Aorta (tissue), 5 donors: ENCODE measurements around the gene SEC14L5. TPM values are rescaled to one million over a fixed set of nuclear protein-coding genes. Genes with fewer than 3 reads are reported as not detected.

Experiments used
- ATAC-seq: fragments of 200-7000 bp; cut with Tn5 transposase; one replicate; pipeline ENCODE4 v1.9.1; 2022; ENCODE audit warnings: moderate library complexity; ENCODE audit not compliant: low FRiP score
- DNase-seq, 2 donors: peaks; one replicate each; pipeline ENCODE4 v3.0.0-alpha.2; 2020
- H3K27ac ChIP-seq, 2 donors: one replicate each; pipeline ENCODE4 v1.5.1; 2013; ENCODE audit warnings: low read length in 2 of 2, mild to moderate bottlenecking in 2 of 2, moderate library complexity in 2 of 2, control low read depth in 1 of 2, inconsistent platforms in 1 of 2, low read depth in 1 of 2
- H3K27me3 ChIP-seq, 2 donors: one replicate each; pipeline ENCODE4 v1.6.1; 2013; ENCODE audit warnings: control low read depth in 1 of 2, low read length in 1 of 2, mild to moderate bottlenecking in 1 of 2, moderate library complexity in 1 of 2; ENCODE audit not compliant: insufficient read depth in 2 of 2, control insufficient read depth in 1 of 2
- H3K36me3 ChIP-seq, 2 donors: one replicate each; pipeline ENCODE4 v1.6.1; 2013; ENCODE audit warnings: control low read depth in 1 of 2, low read length in 1 of 2, mild to moderate bottlenecking in 1 of 2; ENCODE audit not compliant: insufficient read depth in 2 of 2, control insufficient read depth in 1 of 2
- H3K4me1 ChIP-seq, 2 donors: one replicate each; pipeline ENCODE4 v1.6.1; 2013; ENCODE audit warnings: low read length in 2 of 2, control low read depth in 1 of 2, mild to moderate bottlenecking in 1 of 2, moderate library complexity in 1 of 2; ENCODE audit not compliant: insufficient read depth in 2 of 2, control insufficient read depth in 1 of 2
- H3K4me3 ChIP-seq, 2 donors: one replicate each; pipeline ENCODE4 v1.5.1; 2013; ENCODE audit warnings: low read length in 2 of 2, control low read depth in 1 of 2, mild to moderate bottlenecking in 1 of 2
- H3K9me3 ChIP-seq: one replicate; pipeline ENCODE4 v1.6.1; 2013; ENCODE audit warnings: mild to moderate bottlenecking, low read length; ENCODE audit not compliant: control insufficient read depth
- WGBS, 2 donors: extraction: QIAGEN DNeasy Blood & Tissue Kit; methylation state at CpG; one replicate each; pipeline ENCODE4 v1.1.7; 2013; 5-methylcytosine and 5-hydroxymethylcytosine counted together
- intact Hi-C, 2 donors: fragments of 100-400 bp; cut with DNase I; formaldehyde crosslinking; loops; one replicate each; pipeline versions ENCODE4 v1.14.2 to v1.15.0; 2022
- polyA plus RNA-seq, 2 donors: library from polyadenylated mRNA; stranded (reverse); fragments of 200-250 nt; gene quantifications; one replicate each; pipeline ENCODE4 v1.2.3, GENCODE V29; 2013
- total RNA-seq, 2 donors: library from RNA; stranded (reverse); fragmentation: NEBNext Ultra II Directional; extraction: Animal tissue kit (Norgen Biotek cat#: 25700); gene quantifications; one replicate each; pipeline ENCODE4 v1.2.1, GENCODE V29; 2021
- donor health status: healthy with polysubstance abuse.
- donor health status: Bipolar disorder and iron deficiency.
- donor health status: DM: no; HTN: no; CAD: no.
- donor health status: DM: no; HTN: no; CAD: no.
- donor health status: DM: yes; HTN: yes; CAD: no.

SEC14L5 gene
- total and polyA plus RNA-seq, 4 donors = 0.26 to 0.90 (median 0.29) TPM; not detected in 1

DNA sequence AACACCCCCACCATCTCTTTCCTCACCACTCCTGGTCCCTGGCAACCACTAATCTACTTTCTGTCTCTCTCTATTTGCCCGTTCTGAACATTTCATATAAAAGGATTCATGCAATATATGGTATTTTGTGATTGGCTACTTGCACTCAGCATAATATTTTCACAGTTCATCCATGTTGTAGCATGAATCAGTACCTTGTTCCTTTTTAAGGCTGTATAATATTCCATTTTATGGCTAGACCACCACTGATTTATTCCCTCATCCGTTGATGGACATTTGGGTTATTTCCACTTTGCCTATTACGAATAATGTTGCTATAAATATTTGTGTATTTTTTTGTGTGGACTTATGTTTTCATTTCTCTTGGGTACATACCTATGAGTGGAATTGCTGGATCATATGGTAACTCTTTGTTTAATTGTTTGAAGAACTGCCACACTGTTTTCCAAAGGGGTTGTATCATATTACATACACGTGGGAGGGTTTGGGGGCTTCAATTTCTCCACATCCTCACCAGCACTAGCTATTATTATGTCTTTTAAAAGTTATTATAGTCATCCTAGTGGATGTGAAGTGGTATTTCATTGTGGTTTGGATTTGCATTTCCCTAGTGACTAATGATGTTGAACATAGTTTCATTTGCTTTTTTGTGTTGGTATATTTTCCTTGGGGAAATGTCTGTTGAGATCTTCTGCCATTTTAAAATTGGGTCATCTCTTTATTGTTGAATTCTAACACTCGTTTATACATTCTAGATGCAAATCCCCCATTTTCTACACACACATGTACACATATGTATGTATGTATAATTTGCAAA lies 26.3 kb downstream of the SEC14L5 start:
- H3K36me3 ChIP-seq = no peaks in the 10 kb centered on the region
- no peaks in the 10 kb centered on the region for H3K4me1 ChIP-seq
- ATAC-seq = no peak
- peaks cover 4% of the 10 kb centered on the region for H3K9me3 ChIP-seq
- DNase-seq = no peak
- H3K27ac ChIP-seq = no peak overlapping the region
- 71 to 73% methylated on average over 5 of the region's 5 CpGs for WGBS, 2 donors
- intact Hi-C loops = no loop called here
- H3K27me3 ChIP-seq = no peaks in the 10 kb centered on the region
- no peak overlapping the region for H3K4me3 ChIP-seq

DNA sequence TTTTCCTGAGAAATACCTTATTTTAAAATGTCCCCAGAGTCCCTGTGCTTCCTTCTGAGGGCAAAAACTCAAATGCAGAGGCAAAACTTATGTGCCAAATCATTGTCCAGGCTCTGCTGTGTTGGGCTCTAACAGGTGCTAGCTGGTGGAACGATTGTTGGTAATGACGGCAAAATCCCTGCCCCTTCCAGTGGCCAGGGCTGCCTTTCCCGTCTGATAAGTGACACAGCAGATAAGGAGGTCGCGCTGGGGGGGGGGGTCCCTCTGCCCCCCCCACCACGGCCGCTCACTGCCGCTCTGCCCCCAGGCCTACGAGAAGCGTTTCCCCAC lies 29.1 kb downstream of the SEC14L5 start:
- ATAC-seq (no peak), DNase-seq (no peak)
- Histone ChIP-seq H3K4me1 (no peaks in the 10 kb centered on the region), H3K27me3 (peaks cover 0 to 2% of the 10 kb centered on the region in 2 donors), H3K9me3 (peaks cover 4% of the 10 kb centered on the region), H3K27ac (no peak overlapping the region), H3K36me3 (no peaks in the 10 kb centered on the region), H3K4me3 (no peak overlapping the region)
- 5 to 6% methylated on average over 8 to 10 of the region's 10 CpGs for WGBS, 2 donors
- intact Hi-C loops = no loop called here

DNA sequence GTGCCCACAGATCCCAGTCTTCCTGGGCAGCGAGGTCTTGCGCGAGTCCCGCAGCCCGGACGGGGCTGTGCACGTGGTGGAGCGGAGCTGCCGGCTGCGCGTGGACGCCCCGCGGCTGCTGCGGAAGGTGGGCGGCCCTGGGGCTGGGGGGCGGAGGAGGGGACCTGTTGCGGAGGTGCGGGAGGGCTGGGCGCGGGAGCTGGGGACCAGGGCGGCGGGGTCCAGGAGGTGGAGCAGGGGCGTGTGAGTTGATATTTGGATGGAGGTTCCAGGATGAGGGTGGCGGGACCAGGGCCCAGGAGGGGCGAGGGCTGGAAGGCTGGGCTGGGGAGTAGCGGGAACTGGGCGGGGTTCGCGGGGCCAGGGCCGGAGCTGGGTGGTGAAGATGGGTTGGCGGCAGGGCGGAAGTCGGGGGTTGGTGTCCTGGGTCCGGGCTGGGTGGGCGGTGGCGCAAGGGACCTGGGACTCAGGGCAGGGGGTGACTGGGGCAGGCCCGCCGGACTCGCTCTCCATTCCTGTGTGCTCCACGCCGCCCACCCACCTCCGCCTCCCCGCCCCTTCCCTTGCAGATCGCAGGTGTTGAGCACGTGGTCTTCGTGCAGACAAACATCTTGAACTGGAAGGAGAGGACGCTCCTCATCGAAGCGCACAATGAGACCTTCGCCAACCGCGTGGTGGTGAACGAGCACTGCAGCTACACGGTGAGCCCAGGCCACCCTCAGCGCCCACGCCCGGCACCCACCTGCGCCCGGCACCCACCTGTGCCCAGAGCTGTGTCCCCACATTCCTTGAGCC lies 29.6 kb downstream of the SEC14L5 start:
- DNase-seq = peak; percentile 37 to 45
- ATAC-seq = no peak
- Histone ChIP-seq H3K27me3 (peaks cover 0 to 2% of the 10 kb centered on the region in 2 donors), H3K4me3 (no peak overlapping the region), H3K27ac (no peak overlapping the region), H3K9me3 (peaks cover 4% of the 10 kb centered on the region), H3K4me1 (no peaks in the 10 kb centered on the region), H3K36me3 (no peaks in the 10 kb centered on the region)
- intact Hi-C loops = no loop called here
- WGBS, 2 donors = 14% methylated on average over 51 to 60 of the region's 60 CpGs

DNA sequence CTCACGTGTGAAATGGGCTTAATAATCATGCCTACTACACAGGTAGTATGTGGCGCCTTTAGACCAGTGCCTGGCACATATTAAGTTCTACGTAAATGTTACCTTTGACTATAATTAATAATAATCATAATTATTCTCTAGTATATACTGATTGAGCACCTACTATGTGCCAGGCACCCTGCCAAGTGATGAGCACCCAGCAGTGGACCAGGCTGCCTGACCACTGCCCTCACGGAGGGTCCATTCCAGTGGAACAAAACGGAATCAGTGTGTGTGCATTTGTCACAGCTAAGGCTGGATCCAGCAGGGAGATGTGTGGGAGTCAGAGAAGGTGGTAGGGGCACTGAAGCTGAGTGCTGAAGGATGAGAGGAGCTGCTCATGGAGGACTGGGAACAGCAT lies 30.5 kb downstream of the SEC14L5 start:
- no peak overlapping the region for H3K27ac ChIP-seq
- peaks cover 4% of the 10 kb centered on the region for H3K9me3 ChIP-seq
- H3K36me3 ChIP-seq = no peaks in the 10 kb centered on the region
- 88% methylated on average over 5 of the region's 5 CpGs for WGBS, 2 donors
- H3K4me1 ChIP-seq = no peaks in the 10 kb centered on the region
- DNase-seq (peak; percentile 11 to 29), ATAC-seq (no peak)
- H3K4me3 ChIP-seq = no peak overlapping the region
- H3K27me3 ChIP-seq = peaks cover 0 to 2% of the 10 kb centered on the region in 2 donors
- intact Hi-C loops = no loop called here

- Histone ChIP-seq H3K27ac (no peak overlapping the region), H3K4me3 (no peak overlapping the region), H3K4me1 (no peaks in the 10 kb centered on the region), H3K36me3 (no peaks in the 10 kb centered on the region), H3K27me3 (peaks cover 0 to 2% of the 10 kb centered on the region in 2 donors), H3K9me3 (peaks cover 4% of the 10 kb centered on the region)
- DNase-seq (peak; percentile 6 to 12), ATAC-seq (no peak)
- intact Hi-C loops = no loop called here
- 79 to 82% methylated on average over 9 of the region's 9 CpGs for WGBS, 2 donors
Measured at GRCh38 chr16:4989391-4990006, 31.4 kb downstream of the SEC14L5 start.

- Histone ChIP-seq H3K27ac (no peak overlapping the region), H3K9me3 (peaks cover 4% of the 10 kb centered on the region), H3K4me1 (no peaks in the 10 kb centered on the region), H3K36me3 (no peaks in the 10 kb centered on the region), H3K27me3 (peaks cover 0 to 2% of the 10 kb centered on the region in 2 donors), H3K4me3 (no peak overlapping the region)
- DNase-seq = peak in 1 of 2 donors; percentile 24
- 83 to 85% methylated on average over 8 of the region's 8 CpGs for WGBS, 2 donors
- ATAC-seq = no peak
- intact Hi-C loops = no loop called here
Measured at GRCh38 chr16:4990415-4990814, 32.3 kb downstream of the SEC14L5 start.

GRCh38 chr16:4991754-4992153 lies 33.6 kb downstream of the SEC14L5 start:
- H3K36me3 ChIP-seq = no peaks in the 10 kb centered on the region
- no peaks in the 10 kb centered on the region for H3K4me1 ChIP-seq
- 88% methylated on average over 14 of the region's 14 CpGs for WGBS, 2 donors
- peaks cover 4% of the 10 kb centered on the region for H3K9me3 ChIP-seq
- intact Hi-C loops = no loop called here
- no peak overlapping the region for H3K4me3 ChIP-seq
- no peak overlapping the region for H3K27ac ChIP-seq
- ATAC-seq (no peak), DNase-seq (peak; percentile 21 to 50)
- peaks cover 0 to 2% of the 10 kb centered on the region in 2 donors for H3K27me3 ChIP-seq

GRCh38 chr16:4994719-4995434 lies 36.7 kb downstream of the SEC14L5 start:
- no peak for ATAC-seq
- WGBS, 2 donors = 55 to 66% methylated on average over 17 to 18 of the region's 18 CpGs
- Histone ChIP-seq H3K4me1 (no peaks in the 10 kb centered on the region), H3K27me3 (peaks cover 0 to 2% of the 10 kb centered on the region in 2 donors), H3K4me3 (no peak overlapping the region), H3K27ac (no peak overlapping the region), H3K9me3 (no peaks in the 10 kb centered on the region), H3K36me3 (no peaks in the 10 kb centered on the region)
- intact Hi-C loops = no loop called here
- DNase-seq = peak; percentile 21 to 31
